Measurements from ENCODE around the gene FCRL6.
A peak's percentile ranks its signal among the peaks of the same experiment; 100 is the strongest.

The FCRL6 gene

DNA sequence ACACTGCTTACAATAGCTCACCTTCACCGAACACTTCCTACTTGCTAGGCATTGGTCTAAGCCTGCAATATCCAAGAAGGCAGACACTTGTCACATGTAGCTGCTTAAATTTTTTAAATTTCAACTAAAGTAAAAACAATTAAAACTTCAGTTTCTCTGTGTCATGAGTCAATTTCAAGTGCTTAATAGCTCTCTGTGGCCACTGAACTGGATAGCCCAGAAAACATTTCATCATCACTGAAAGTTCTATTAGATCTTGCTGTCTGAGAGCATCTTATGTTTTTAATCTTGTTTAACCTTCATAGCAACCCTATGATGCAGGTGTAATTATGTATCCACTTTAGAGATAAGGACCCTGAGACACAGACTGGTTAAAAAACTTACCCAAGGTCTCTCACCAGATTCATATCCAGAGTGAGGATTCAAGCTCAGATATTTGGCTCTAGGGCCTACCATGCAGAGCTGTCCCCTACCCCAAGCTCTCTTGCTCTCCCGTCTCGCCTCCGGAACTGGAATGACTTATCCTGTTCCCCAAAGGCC lies 2.6 kb upstream of the FCRL6 start:
- peak; percentile 6 for DNase-seq (ENCODE audit: low read depth)

DNA sequence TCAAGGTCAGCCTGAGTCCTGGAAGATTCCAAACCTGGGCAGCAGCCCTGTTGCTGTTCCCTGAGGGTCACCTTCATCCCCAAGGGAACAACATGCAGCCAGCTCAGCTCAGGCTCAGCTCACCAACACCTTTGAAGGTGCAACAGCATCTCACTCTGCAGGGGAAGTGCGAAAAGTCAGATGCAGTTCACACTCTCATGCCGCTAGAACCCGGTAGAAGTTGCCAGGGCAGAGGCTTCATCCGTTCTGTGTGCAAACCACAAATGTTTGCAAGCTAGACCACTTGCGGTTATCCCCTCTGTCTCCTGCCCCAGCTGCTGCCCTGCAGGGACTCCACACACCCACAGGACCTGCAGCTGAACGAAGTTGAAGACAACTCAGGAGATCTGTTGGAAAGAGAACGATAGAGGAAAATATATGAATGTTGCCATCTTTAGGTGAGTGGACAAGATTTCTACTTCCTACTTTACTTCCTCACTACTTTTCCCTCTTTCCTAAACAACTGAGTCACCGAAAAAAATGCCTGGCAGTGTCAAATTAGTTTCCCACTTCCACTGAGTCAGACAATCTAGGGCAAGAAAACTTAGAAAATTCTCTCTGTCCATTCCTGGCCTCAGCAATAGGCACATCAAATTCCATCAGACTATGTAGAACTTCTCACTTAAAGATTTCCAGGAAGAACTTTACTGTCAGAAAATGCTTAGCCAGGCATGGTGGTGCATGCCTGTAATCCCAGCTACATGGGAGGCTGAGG lies 1.8 kb upstream of the FCRL6 start:
- peak; percentile 19 for DNase-seq (ENCODE audit: low read depth)

DNA sequence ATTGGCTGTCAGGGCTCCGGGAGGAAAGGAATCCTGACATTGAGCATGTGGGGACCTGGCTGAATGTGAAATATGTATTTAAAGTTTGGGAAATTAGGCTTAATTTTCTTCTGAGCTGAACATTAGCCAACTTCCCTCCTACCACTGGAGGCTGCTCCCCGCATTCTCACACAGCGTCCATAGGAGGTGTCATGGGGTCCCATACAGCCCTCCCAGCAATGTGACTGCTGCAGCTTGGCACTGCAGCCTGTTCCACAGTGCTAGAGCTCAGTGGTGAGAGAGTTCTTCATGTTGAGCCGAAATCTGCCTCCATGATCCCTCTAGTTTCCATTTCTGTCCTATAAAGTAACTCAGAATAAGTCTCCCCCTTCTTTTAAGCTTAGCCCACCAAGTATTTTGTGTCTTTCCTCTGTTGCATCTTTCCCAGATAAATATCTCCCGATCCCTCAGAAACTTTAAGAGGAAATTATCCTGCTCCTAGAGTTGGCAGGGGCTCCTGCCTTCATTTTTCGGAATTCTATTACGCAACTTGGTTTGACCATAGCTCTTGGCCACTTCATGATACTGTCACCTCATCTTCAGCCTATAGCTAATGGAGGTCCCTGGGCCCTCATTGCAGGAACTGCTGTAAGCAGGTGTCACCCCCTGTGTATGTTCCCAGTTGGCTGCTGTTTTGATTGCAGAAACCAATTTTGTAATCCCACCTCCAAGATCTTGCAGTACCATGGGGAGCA lies 2.0 kb downstream of the FCRL6 start:
- DNase-seq (ENCODE audit: low read depth) = no peak

DNA sequence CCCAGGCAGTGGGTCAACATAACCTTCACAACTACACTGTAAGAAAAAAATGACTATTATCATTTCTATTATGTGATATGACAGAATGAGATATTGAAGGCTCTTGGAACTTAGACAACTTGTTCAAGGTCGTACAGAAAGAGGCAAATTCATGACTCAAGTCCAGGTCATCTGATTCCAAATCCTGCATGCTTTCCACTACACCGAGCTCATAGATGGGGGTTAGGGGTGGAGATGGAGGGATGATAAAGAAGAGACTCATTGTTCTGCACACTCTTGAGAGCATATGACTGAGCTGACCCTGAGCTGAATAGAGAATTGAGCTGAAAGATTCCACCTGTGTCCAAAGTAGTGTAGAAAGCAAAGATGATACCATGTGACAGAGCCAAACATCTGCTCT lies 2.8 kb downstream of the FCRL6 start:
- peak; percentile 8 for DNase-seq (ENCODE audit: low read depth)

DNA sequence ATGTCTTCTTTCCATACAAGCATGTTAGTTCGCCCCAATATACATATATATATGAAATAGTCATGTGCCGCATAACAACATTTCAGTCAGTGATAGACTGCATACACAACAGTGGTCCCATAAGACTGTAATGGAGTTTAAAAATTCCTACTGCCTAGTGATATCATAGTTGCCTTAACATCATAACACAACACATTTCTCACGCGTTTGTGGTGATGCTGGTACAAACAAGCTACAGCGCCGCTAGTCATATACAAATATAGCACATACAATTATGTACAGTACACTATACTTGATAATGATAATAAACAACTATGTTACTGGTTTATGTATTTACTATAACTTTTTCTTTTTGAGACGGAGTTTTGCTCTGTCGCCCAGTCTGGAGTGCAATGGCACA lies 13.8 kb downstream of the FCRL6 start:
- no peak for DNase-seq (ENCODE audit: low read depth)

DNA sequence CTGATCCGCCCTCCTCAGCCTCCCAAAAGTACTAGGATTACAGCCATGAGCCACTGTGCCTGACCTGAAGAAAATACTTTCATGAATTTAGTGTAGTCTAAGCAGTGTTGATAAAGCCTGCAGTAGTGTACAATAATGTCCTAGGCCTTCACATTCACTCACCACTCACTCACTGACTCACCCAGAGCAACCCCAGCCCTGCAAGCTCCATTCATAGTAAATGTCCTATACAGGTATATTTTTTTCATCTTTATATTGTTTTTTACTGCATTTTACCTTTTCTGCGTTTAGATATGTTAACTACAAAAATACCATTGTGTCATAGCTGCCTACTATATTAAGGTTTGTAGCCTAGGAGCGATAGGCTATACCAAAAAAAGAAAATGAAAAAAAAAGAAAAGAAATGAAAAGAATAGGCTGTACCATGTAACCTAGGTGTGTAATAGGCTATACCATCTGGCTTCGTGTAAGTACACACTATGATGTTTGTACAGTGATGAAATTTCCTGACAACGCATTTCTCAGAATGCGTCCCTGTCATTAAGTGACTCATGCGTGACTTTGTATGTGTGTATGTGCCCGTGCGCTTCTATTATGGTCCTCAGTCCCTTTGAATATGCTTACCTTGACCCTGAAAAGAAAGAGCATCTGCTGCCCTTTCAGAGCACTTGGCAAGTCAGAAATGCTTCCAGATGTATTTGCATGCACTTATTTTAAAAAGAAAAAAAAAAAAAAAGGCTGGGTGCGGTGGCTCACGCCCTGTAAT lies 15.3 kb downstream of the FCRL6 start:
- DNase-seq (ENCODE audit: low read depth) = peak; percentile 32

DNA sequence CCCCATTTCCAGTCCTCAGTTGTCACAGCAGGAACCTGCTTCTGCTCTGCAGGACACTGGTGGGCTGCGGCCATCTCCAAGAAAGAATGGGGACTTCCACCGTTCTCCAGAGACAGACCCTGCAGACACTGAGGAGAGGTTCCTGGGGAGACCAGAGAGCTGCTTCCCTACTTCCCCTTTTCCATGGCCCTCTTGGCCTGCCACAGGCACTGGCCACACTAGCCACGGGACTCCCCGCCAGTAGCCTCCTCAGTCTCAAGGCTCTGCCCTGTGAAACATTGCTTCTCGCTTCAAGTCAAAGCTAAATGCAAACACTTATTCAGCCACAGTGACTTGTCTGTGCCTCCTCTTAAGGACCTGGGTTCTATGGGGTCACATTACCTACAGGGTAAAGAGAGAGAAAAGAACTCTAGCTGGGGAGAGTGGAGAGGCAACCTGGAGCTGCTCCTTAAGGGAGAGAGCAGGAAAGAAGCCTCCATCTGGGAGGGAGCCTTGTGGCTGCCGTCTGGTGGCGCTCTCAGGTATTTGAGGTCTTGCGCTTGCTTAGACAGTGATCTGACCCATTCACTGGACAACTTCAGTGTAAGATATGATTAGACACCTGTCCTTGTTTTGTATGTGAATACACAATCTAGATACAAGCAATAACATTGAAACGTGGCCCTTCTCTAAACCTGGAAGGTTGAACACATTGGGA lies 19.2 kb downstream of the FCRL6 start:
- no peak for DNase-seq (ENCODE audit: low read depth)

DNA sequence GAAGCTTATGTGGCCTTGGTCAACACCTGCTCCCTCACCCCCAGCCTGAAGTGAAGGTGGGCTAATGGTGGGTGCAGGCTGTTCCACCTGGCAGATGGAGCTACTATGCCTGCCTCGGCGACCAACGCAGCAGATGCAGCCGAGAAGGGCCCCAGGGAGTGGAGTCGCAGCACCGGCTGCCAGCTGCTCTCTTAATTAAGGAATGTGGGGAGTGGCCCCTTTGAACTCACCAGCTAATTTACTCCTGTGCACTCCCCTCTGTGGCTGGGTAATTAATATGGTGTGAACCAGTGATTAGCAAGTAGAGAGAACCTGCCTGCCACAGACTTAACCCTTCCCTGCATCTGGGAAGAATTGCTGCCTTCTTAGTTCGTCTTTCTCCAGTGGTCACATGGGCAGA lies 21.2 kb downstream of the FCRL6 start:
- DNase-seq (ENCODE audit: low read depth) = no peak

DNA sequence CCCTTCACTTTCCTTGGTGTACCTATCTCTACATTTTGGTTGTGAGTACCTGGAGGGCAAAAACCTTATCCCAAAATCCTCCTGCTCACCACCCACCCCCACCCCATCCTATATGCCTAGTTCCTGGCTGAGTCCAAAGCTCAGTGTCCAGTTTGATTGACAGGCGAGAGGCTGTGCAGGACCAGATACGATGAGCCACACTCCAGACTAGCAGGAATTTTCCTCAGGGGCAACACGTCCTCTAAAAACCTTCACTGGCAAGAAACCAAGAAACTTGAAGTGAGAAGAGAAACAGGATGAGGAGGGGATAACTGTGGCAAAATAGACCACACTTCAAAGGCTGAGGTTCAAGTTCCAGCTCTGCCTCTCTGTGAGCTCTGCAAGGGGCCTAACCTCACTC lies 23.4 kb downstream of the FCRL6 start:
- peak; percentile 37 for DNase-seq (ENCODE audit: low read depth)

DNA sequence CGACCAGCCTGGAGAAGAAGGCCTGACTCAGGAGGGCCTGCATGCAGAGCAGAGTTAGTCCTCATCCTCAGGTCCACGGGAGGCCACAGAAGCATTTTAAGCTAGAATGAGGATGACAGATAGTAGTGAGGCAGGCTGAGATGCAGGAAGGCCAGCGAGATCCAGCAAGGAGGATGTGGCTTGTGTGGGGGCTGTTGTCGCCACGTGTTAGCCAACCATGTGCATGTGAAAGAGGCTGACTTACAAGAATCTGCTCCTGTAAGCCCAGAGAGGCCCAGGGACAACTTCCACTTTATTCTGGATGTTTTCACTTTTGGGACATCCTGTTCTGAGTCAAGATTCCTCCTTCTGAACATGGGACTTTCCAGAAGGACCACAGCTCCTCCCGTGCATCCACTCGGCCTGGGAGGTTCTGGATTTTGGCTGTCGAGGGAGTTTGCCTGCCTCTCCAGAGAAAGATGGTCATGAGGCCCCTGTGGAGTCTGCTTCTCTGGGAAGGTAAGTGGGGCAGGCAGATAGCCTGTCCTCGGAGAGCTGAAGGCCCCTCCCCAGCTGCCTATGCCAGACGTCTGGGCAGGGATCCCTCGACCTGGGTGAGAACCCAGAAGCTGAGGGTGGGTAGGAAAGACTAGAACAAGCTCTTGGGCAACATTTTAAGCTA lies 24.4 kb downstream of the FCRL6 start, which contains the start of gene SLAMF8:
Gene SLAMF8 (plus strand): TSS at position 433 of the 661 bp plus-strand sequence. CDS start 26 bp downstream, at position 459.
- peak; percentile 39 for DNase-seq (ENCODE audit: low read depth)

DNA sequence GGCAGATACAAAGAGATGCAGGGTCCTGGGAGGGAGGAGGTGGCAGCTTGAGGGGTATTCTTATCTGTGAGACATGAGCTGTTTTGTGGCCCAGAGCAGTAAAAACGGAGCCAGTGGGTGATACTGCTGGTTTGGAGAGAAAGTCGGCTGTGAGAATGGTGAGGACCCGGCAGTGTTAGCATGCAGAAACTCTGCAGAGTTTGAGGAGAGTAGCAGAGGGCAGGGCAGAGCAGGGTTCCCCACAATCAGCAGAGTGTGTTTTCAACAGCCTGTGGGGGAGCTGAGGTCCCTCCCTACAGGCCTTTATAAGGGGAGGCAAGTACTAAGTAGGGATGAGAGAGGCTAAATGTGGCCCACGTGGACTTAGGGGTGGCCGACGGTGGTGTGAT lies 24.9 kb downstream of the FCRL6 start:
- no peak for DNase-seq (ENCODE audit: low read depth)

DNA sequence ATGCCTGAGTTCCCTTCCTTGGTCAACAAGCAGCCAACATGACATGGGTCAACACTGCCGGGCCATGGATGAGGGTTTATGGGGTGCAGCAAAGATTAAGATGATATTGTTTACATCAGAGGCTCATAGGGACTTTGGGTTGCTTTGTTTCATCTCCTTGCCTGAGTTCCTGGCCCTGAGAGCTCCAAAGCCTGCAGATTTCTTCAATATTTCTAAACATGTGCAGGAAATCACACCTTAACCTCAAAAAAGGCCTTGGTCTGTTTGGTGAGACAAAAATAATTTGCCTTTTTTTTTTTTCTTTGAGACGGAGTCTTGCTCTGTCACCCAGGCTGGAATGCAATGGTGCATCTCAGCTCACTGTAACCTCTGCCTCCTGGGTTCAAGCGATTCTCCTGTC lies 25.4 kb downstream of the FCRL6 start:
- no peak for DNase-seq (ENCODE audit: low read depth)

DNA sequence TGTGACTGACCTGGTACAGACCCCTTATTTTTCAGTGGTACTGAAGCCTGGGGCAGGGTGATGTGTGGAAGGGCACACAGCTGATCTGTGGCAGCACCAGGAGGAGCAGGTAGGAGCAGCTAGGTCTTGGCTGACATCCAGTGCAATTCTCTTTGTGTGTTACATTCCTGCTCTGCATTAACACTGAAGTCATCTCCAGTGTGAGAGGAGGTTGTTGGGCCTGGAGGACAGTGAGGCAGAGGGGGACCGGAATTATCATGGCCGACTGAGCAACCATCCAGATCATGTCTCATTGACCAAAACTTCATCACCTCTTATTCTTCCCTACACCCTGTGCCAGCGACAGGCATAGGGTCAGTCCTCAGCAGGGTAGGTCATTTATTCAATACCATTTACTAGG lies 26.0 kb downstream of the FCRL6 start:
- DNase-seq (ENCODE audit: low read depth) = no peak

DNA sequence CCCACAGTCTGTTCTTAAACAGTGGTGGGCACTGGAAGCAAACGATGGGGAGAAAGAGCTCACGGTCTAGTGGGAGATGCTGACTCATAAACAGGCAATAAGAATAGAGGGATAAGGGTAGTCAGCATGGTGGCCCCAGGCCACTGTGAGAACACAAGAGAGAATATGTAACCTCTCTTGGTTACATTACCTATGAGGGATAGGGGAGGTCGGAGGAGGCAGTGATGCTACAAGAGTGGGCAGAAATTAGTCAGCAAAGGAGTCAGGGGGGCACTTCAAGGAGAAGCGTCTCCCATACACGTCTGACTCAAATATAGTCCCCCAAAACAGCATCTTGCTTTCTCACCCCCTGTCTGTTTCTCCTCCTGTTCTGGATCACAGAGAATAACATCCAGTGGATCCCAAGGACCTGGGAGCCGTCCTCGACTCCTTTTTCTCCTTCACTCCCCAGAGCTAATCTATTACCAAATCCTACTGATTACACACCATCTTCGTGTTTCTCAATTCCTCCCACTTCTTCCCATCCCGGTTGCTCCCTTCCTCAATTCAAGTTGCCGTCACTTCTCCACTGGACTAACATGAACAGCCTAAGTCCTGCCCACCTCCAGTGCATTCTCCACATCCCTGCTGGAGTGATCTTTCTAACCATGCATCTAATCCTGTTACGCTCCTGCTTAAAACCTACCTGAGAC lies 26.6 kb downstream of the FCRL6 start:
- DNase-seq (ENCODE audit: low read depth) = no peak

DNA sequence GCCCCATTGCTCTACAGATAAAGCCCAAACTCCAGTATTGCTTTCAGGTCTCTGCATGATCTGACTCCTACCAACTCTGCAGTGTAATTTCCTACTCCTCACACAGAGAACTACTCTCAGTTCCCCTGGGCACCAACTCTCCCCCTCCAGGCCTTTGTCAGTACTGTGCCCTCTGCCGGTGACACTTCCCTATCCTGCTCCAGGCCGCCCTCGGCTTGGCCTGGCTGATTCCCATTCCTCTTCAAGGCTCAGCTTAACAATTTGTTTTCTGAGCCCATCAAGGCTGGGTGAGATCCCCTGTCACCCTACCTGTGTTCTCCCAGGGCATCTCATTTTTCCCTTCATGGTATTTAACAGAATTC lies 27.1 kb downstream of the FCRL6 start:
- DNase-seq (ENCODE audit: low read depth) = peak; percentile 23

DNA sequence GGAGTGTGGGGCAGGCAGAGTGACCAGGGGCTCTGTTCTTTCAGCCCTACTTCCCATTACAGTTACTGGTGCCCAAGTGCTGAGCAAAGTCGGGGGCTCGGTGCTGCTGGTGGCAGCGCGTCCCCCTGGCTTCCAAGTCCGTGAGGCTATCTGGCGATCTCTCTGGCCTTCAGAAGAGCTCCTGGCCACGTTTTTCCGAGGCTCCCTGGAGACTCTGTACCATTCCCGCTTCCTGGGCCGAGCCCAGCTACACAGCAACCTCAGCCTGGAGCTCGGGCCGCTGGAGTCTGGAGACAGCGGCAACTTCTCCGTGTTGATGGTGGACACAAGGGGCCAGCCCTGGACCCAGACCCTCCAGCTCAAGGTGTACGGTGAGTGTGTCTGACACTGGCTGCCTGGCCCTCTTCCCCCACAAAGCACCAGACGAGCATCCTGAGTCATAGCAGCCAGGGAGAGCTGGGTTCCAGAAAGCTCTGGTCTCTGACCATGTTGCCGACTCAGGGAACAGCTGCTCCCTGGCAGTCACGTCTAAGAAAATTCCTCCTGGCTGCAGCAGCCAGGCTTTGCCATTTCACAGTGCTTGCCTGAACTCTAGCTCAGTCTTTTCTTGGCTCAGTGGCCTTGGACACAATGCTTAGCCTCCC lies 27.8 kb downstream of the FCRL6 start:
- peak; percentile 87 for DNase-seq (ENCODE audit: low read depth)

DNA sequence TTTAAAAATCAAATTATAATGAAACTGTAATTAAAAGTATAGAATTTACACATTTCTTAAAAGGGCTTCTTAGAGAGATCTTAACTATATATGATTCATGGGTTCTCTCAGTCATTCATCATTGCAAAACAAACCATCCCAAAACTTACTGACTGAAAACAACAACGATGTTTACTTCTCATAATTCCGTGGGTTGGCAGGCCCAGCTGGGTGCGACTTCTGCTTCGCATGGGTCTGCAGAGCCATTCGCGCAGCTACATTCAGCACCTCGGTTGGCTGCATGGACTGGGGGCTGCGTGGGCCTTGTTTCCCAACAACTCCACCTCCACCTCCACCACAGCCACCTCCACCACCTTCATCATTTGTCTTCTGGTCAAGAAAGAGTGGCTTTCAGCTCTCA lies 28.6 kb downstream of the FCRL6 start:
- DNase-seq (ENCODE audit: low read depth) = no peak

DNA sequence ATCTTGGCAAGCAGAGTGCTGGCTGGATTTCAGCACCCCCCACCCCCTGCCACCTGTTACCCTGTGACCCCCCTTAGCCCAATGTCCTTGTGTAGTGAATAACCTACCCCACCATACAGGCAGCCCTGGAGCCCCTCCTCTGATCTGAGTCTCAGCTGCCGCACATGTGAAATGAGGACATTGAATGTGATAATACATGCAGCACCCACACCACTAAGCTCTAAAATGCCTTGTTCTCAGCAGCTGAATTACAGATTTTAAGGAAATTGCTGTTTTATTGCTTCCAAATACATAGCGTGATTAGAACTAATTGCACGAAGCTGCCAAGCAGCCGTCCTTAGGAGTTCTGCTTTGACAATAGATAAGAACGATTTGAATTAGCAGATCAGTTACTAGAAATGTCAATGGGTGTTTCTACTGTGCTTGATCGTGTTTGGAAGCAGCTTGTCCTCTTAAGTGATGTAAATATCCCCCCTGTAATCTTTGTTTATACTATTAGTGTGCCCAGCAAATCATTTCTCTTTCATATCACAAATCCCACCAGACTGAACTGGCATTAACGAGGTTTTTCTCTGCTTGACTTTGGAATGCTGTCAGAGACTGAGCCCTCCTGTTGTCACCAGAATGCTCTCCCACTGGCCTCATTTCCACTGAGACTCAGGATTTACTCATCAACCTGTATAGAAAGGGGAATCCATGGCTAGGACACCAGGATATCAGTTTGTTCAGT lies 29.4 kb downstream of the FCRL6 start:
- DNase-seq (ENCODE audit: low read depth) = no peak

DNA sequence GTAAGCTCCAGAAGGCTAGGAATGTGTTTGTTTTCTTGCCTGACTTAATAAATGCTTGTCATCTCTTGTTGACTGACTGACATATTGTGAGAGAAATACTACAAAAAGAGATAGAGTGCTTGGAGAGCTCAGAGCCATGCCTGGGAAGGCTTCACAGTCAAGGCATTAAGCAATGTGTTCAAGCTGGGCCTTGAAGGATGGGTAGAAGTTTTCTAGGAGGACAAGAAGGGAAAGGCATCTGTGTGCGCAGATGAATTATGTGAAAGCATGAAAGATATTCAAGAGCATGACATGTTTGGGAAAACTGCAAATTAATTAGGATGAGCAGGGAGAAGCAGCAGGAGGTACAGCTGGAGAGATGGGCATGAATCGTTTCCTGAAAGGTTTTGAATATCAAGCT lies 30.1 kb downstream of the FCRL6 start:
- DNase-seq (ENCODE audit: low read depth) = peak; percentile 61

DNA sequence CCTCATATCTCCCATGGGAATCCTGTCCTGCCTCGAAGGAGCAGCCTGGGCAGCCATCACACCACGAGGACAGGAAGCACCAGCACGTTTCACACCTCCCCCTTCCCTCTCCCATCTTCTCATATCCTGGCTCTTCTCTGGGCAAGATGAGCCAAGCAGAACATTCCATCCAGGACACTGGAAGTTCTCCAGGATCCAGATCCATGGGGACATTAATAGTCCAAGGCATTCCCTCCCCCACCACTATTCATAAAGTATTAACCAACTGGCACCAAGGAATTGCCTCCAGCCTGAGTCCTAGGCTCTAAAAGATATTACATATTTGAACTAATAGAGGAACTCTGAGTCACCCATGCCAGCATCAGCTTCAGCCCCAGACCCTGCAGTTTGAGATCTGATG lies 33.2 kb downstream of the FCRL6 start:
- peak; percentile 72 for DNase-seq (ENCODE audit: low read depth)
